A549 (cell line): ENCODE results near the gene SLC22A14. TPM values are rescaled to one million over a fixed set of nuclear protein-coding genes. Genes with fewer than 3 reads are reported as not detected.
A peak's percentile ranks its signal among the peaks of the same experiment; 100 is the strongest.

Source experiments
- ATAC-seq, 2 experiments: fragments of 200-7000 bp in 1 of 2; fragments of >200 bp in 1 of 2; cut with Nextera tagmentation in 1 of 2; cut with Tn5 transposase in 1 of 2; 3 replicates each; pipeline versions ENCODE4 v1.8.0 to v1.9.1; 2018 to 2020; ENCODE audit warnings: mild to moderate bottlenecking in 1 of 2, moderate library complexity in 1 of 2
- CTCF ChIA-PET: fragments of 300-600 bp; sonication (Branson Sonifier 250); formaldehyde crosslinking; extraction: SDS; loops from one replicate; lab custom pipeline; 2021; ENCODE audit warnings: antibody characterized with exemption, inconsistent platforms; lab: Yijun Ruan, JAX
- POLR2A ChIA-PET: fragments of 350-600 bp; formaldehyde crosslinking; extraction: SDS; loops from one replicate; lab custom pipeline; 2021; ENCODE audit warnings: antibody characterized with exemption, inconsistent platforms; lab: Yijun Ruan, JAX
- DNase-seq, 2 experiments: peaks; one replicate each; pipeline versions ENCODE4 v3.0.0 to v3.0.0-alpha.2; 2011 to 2016; ENCODE audit warnings: low read depth in 1 of 2, low spot score in 1 of 2
- FAIRE-seq: peaks from 2 replicates; lab custom pipeline; 2011; peaks lifted over from hg19 to GRCh38; lab: Jason Lieb, UNC
- H3K27ac ChIP-seq, 2 experiments: fragments of >200 bp; sonication (Bioruptor Twin); formaldehyde crosslinking; 3 replicates each; pipeline ENCODE4 v1.5.1; 2016 to 2017
- H3K4me1 ChIP-seq: fragments of >200 bp; sonication (Bioruptor Twin); formaldehyde crosslinking; 3 replicates; pipeline ENCODE4 v1.6.1; 2016
- H3K4me2 ChIP-seq: fragments of >200 bp; sonication (Bioruptor Twin); formaldehyde crosslinking; 3 replicates; pipeline ENCODE4 v1.6.1; 2016
- H3K4me3 ChIP-seq: fragments of >200 bp; sonication (Bioruptor Twin); formaldehyde crosslinking; 3 replicates; pipeline ENCODE4 v1.5.1; 2016
- H3K9me3 ChIP-seq: fragments of >200 bp; sonication (Bioruptor Twin); formaldehyde crosslinking; 3 replicates; pipeline ENCODE4 v1.6.1; 2016
- ATOH8 ChIP-seq: fragments of 250-450 bp; sonication (Bioruptor Pico); IDR thresholded peaks from 2 replicates; pipeline ENCODE4 v1.5.0; 2020; ENCODE audit warnings: low read depth, mild to moderate bottlenecking, moderate library complexity
- CBX2 ChIP-seq: fragments of 200-600 bp; sonication (generic); IDR thresholded peaks from 2 replicates; pipeline ENCODE4 v1.6.1; 2016; ENCODE audit warnings: low read depth, mild to moderate bottlenecking, borderline replicate concordance
- CBX8 ChIP-seq: fragments of 200-600 bp; sonication (generic); IDR thresholded peaks from 2 replicates; pipeline ENCODE4 v1.6.1; 2016
- CHD2 ChIP-seq: fragments of 150-350 bp; IDR thresholded peaks from 2 replicates; pipeline ENCODE4 v1.6.1; 2014; ENCODE audit warnings: low read length; ENCODE audit not compliant: partially characterized antibody
- CHD4 ChIP-seq: fragments of 200-600 bp; sonication (generic); IDR thresholded peaks from 2 replicates; pipeline ENCODE4 v1.6.1; 2016; ENCODE audit warnings: antibody characterized with exemption, mild to moderate bottlenecking, borderline replicate concordance
- ELK1 ChIP-seq: fragments of 150-350 bp; IDR thresholded peaks from 2 replicates; pipeline ENCODE4 v1.6.1; 2014; ENCODE audit warnings: low read depth, mild to moderate bottlenecking, low read length
- ESRRA ChIP-seq: fragments of 150-350 bp; IDR thresholded peaks from 2 replicates; pipeline ENCODE4 v1.6.1; 2014; ENCODE audit warnings: mild to moderate bottlenecking, low read length, borderline replicate concordance
- FOXS1 ChIP-seq: fragments of 250-450 bp; sonication (Bioruptor Pico); IDR thresholded peaks from 2 replicates; pipeline ENCODE4 v1.5.0; 2020; ENCODE audit warnings: mild to moderate bottlenecking, moderate library complexity
- GATA3 ChIP-seq: IDR thresholded peaks from 2 replicates; pipeline ENCODE4 v1.6.1; 2012; ENCODE audit warnings: borderline replicate concordance
- HDAC2 ChIP-seq: fragments of 200-600 bp; sonication (generic); IDR thresholded peaks from 2 replicates; pipeline ENCODE4 v1.6.1; 2016
- HES2 ChIP-seq: fragments of >200 bp; sonication (Bioruptor Twin); formaldehyde crosslinking; IDR thresholded peaks from 2 replicates; pipeline ENCODE4 v1.6.1; 2016
- HOXA7 ChIP-seq: fragments of 250-450 bp; sonication (Bioruptor Pico); IDR thresholded peaks from 2 replicates; pipeline ENCODE4 v1.5.0; 2020; ENCODE audit warnings: mild to moderate bottlenecking, moderate library complexity
- HOXB5 ChIP-seq: fragments of 250-450 bp; sonication (Bioruptor Pico); IDR thresholded peaks from 2 replicates; pipeline ENCODE4 v1.5.0; 2020; ENCODE audit warnings: mild to moderate bottlenecking, moderate library complexity
- JUNB ChIP-seq: fragments of >200 bp; sonication (Bioruptor Twin); formaldehyde crosslinking; IDR thresholded peaks from 2 replicates; pipeline ENCODE4 v1.6.1; 2016
- MYC ChIP-seq: IDR thresholded peaks from 2 replicates; pipeline ENCODE4 v1.6.1; 2012; ENCODE audit warnings: mild to moderate bottlenecking, inconsistent platforms, low read length, improper control_type of control experiment, borderline replicate concordance
- NR3C1 ChIP-seq: fragments of >200 bp; sonication (Bioruptor Twin); formaldehyde crosslinking; IDR thresholded peaks from 3 replicates; pipeline ENCODE4 v1.6.1; 2017
- PHF8 ChIP-seq: fragments of 200-600 bp; sonication (generic); IDR thresholded peaks from 2 replicates; pipeline ENCODE4 v1.6.1; 2016; ENCODE audit warnings: low read depth, mild to moderate bottlenecking, antibody characterized with exemption, moderate library complexity, borderline replicate concordance
- RCOR1 ChIP-seq: fragments of 150-350 bp; IDR thresholded peaks from 2 replicates; pipeline ENCODE4 v1.6.1; 2014; ENCODE audit warnings: antibody characterized with exemption, low read length, low read depth
- RNF2 ChIP-seq: fragments of 200-600 bp; sonication (generic); IDR thresholded peaks from 2 replicates; pipeline ENCODE4 v1.6.1; 2016; ENCODE audit warnings: low read depth, mild to moderate bottlenecking, antibody characterized with exemption, moderate library complexity, borderline replicate concordance
- USF2 ChIP-seq: fragments of 450-650 bp; IDR thresholded peaks from 2 replicates; pipeline ENCODE4 v1.6.1; 2014; ENCODE audit warnings: antibody characterized with exemption
- ZFP36 ChIP-seq: fragments of 450-650 bp; IDR thresholded peaks from 2 replicates; pipeline ENCODE4 v1.6.1; 2014; ENCODE audit warnings: borderline replicate concordance; ENCODE audit not compliant: partially characterized antibody
- ZNF302 ChIP-seq: fragments of 250-450 bp; sonication (Bioruptor Pico); IDR thresholded peaks from 2 replicates; pipeline ENCODE4 v1.9.0; 2021; ENCODE audit warnings: inconsistent platforms, mild to moderate bottlenecking, moderate library complexity
- WGBS: methylation state at CpG from one replicate; pipeline ENCODE4 v1.1.6; 2017; ENCODE audit errors: missing lambda C conversion rate; 5-methylcytosine and 5-hydroxymethylcytosine counted together
- polyA plus RNA-seq, 4 experiments: library from polyadenylated mRNA; depleted of rRNA in 3 of 4; stranded (reverse); fragments of >200 nt; fragmentation: RNase III in 1 of 4; extraction: RNeasy Plus Mini Kit Qiagen cat#74134 plus additional on column Dnase treatment in 1 of 4; gene quantifications; 2 replicates in 3 of 4; 3 replicates in 1 of 4; pipeline ENCODE4 v1.2.3, GENCODE V29; 2011 to 2017

SLC22A14 gene
- polyA plus RNA-seq, 2 of the 4 experiments (the other 2 are of a cell fraction), result 0.04 TPM; not detected in 1

GRCh38 chr3:38314112-38314763 is 32.1 kb downstream of the SLC22A14 start:
- FAIRE-seq (no peak), DNase-seq (no peak), ATAC-seq (no peak)
- no peak overlapping the region for H3K4me2 ChIP-seq
- TF ChIP-seq CHD2 (no peak), USF2 (no peak), HOXB5 (no peak), ZNF302 (CRISPR knock-in tag) (no peak), NR3C1 (no peak), PHF8 (no peak), MYC (no peak), ESRRA (no peak), HES2 (no peak), CBX2 (no peak), HOXA7 (CRISPR knock-in tag) (no peak), RCOR1 (no peak)
- H3K9me3 ChIP-seq, result no peaks in the 10 kb centered on the region
- ChIA-PET CTCF (interaction anchor here (1.0 to 1.2 kb wide), 2 partner anchors 16 to 339 kb away, joined by 3 to 5 read pairs; no protein-coding TSS in a partner anchor), POLR2A (no interaction called here)
- no peaks in the 10 kb centered on the region for H3K4me1 ChIP-seq
- no peak overlapping the region for H3K4me3 ChIP-seq
- H3K27ac ChIP-seq, result no peak overlapping the region
- 74% methylated on average over 4 of the region's 4 CpGs for WGBS

GRCh38 chr3:38314764-38315487 is 32.8 kb downstream of the SLC22A14 start:
- no peaks in the 10 kb centered on the region for H3K9me3 ChIP-seq
- TF ChIP-seq PHF8 (no peak), CHD4 (no peak), MYC (no peak), NR3C1 (no peak), FOXS1 (CRISPR knock-in tag) (no peak), GATA3 (no peak)
- TF ChIP-seq, all 56 proteins: peak for 0
- no peak overlapping the region for H3K27ac ChIP-seq
- FAIRE-seq, result no peak
- no peak overlapping the region for H3K4me3 ChIP-seq
- H3K4me2 ChIP-seq, result no peak overlapping the region
- no peak; a peak in 1 of 6 replicates for ATAC-seq
- ChIA-PET POLR2A (no interaction called here), CTCF (interaction anchor here (1.0 to 1.2 kb wide), 2 partner anchors 17 to 340 kb away, joined by 3 to 5 read pairs; no protein-coding TSS in a partner anchor)
- no peaks in the 10 kb centered on the region for H3K4me1 ChIP-seq
- WGBS, result 42% methylated on average over 5 of the region's 5 CpGs
- no peak for DNase-seq

- Histone ChIP-seq H3K4me1 (no peaks in the 10 kb centered on the region), H3K4me3 (no peak overlapping the region), H3K4me2 (no peak overlapping the region), H3K27ac (no peak overlapping the region), H3K9me3 (no peaks in the 10 kb centered on the region)
- FAIRE-seq, result no peak
- ChIA-PET CTCF (interaction anchor here (1.2 kb wide), 1 partner anchor 17 kb away, joined by 5 read pairs; no protein-coding TSS in a partner anchor), POLR2A (no interaction called here)
- 51% methylated on average over 10 of the region's 10 CpGs for WGBS
- TF ChIP-seq ZFP36, result no peak
- no peak for TF ChIP-seq PHF8
- TF ChIP-seq ATOH8 (CRISPR knock-in tag), result no peak
- TF ChIP-seq HDAC2, result no peak
- no peak for TF ChIP-seq CBX2
- no peak for TF ChIP-seq RNF2
- TF ChIP-seq ELK1, result no peak
- no peak for TF ChIP-seq ZNF302 (CRISPR knock-in tag)
- no peak for TF ChIP-seq NR3C1
- no peak for TF ChIP-seq JUNB
- TF ChIP-seq CBX8, result no peak
- ATAC-seq, result peak in 1 of 2 experiments; percentile 24; a peak in 2 of 6 replicates
- DNase-seq, result no peak
These were observed 33.6 kb downstream of the SLC22A14 start for GRCh38 chr3:38315488-38316230.
